ENCODE measurements around the gene KRT82. TPM values are rescaled to one million over a fixed set of nuclear protein-coding genes. Genes with fewer than 3 reads are reported as not detected.
"Not testable (repeated sequence)": the region's sequence is repeated elsewhere in the genome, so short reads cannot be mapped to it uniquely, and the experiment has no call there.

The KRT82 gene
- total and polyA plus RNA-seq, 8 donors = not detected

GRCh38 chr12:52413782-52414345 is 7.7 kb upstream of the KRT82 start:
- TF ChIP-seq EP300 (IDR thresholded peaks at IDR 0.05) = no peak
- TF ChIP-seq POLR2AphosphoS5 (IDR thresholded peaks at IDR 0.05) = no peak
- no peak for TF ChIP-seq POLR2A (IDR thresholded peaks at IDR 0.05)
- no peak for TF ChIP-seq CTCF (IDR thresholded peaks at IDR 0.05)

GRCh38 chr12:52413202-52413601 is 7.1 kb upstream of the KRT82 start:
- Histone ChIP-seq H3K27me3 (no peaks in the 10 kb centered on the region), H3K4me3 (no peak overlapping the region), H3K9me3 (no peaks in the 10 kb centered on the region), H3K36me3 (no peaks in the 10 kb centered on the region), H3K4me1 (peaks cover 0 to 32% (median 8%) of the 10 kb centered on the region in 4 donors), H3K27ac (no peak overlapping the region)
- TF ChIP-seq POLR2AphosphoS5 (IDR thresholded peaks at IDR 0.05) (no peak), EP300 (IDR thresholded peaks at IDR 0.05) (no peak), POLR2A (IDR thresholded peaks at IDR 0.05) (no peak), CTCF (IDR thresholded peaks at IDR 0.05) (no peak)
- no peak for DNase-seq
- WGBS, 5 donors = 38 to 60% (median 46%) methylated on average over 4 of the region's 4 CpGs
- intact Hi-C loops (cut with DNase I; ENCODE audit: low total_unique reads) = no loop called here

More at GRCh38 chr12:52413782-52414345, 7.7 kb upstream of the KRT82 start:
- intact Hi-C loops (cut with DNase I; ENCODE audit: low total_unique reads) = no loop called here
- WGBS, 5 donors = 60 to 80% (median 67%) methylated on average over 4 to 8 of the region's 8 CpGs
- no peak for DNase-seq
- H3K4me1 ChIP-seq = peaks cover 0 to 32% (median 8%) of the 10 kb centered on the region in 4 donors
- H3K4me3 ChIP-seq = no peak overlapping the region
- H3K9me3 ChIP-seq = no peaks in the 10 kb centered on the region
- H3K36me3 ChIP-seq = no peaks in the 10 kb centered on the region
- no peaks in the 10 kb centered on the region for H3K27me3 ChIP-seq
- no peak overlapping the region for H3K27ac ChIP-seq

- Histone ChIP-seq H3K4me3 (no peak overlapping the region), H3K9me3 (no peaks in the 10 kb centered on the region), H3K27me3 (no peaks in the 10 kb centered on the region), H3K36me3 (no peaks in the 10 kb centered on the region), H3K27ac (no peak overlapping the region), H3K4me1 (peaks cover 0 to 32% (median 8%) of the 10 kb centered on the region in 4 donors)
- intact Hi-C loops (cut with DNase I; ENCODE audit: low total_unique reads) = no loop called here
- no peak for DNase-seq
- WGBS, 5 donors = 86 to 94% (median 88%) methylated on average over 9 to 10 of the region's 10 CpGs
- TF ChIP-seq EP300 (IDR thresholded peaks at IDR 0.05) (no peak), CTCF (IDR thresholded peaks at IDR 0.05) (no peak), POLR2AphosphoS5 (IDR thresholded peaks at IDR 0.05) (no peak), POLR2A (IDR thresholded peaks at IDR 0.05) (no peak)
These were observed 5.7 kb upstream of the KRT82 start for GRCh38 chr12:52411815-52412214.

- 0% methylated on average over 1 of the region's 1 CpG; no CpG with 5 or more reads in 4 of the 5 donors for WGBS, 5 donors
- H3K9me3 ChIP-seq; H3K27ac ChIP-seq; intact Hi-C loops (cut with DNase I; ENCODE audit: low total_unique reads); H3K36me3 ChIP-seq; H3K27me3 ChIP-seq; H3K4me3 ChIP-seq; DNase-seq: not testable (repeated sequence)
- H3K4me1 ChIP-seq = peaks cover 0 to 25% (median 6%) of the 10 kb centered on the region in 4 donors
These were observed 4.6 kb upstream of the KRT82 start for GRCh38 chr12:52410589-52411248.

GRCh38 chr12:52407918-52408317 is 1.8 kb upstream of the KRT82 start:
- intact Hi-C loops (cut with DNase I; ENCODE audit: low total_unique reads) = no loop called here
- H3K9me3 ChIP-seq = no peaks in the 10 kb centered on the region
- 78 to 87% (median 87%) methylated on average over 5 of the region's 5 CpGs for whole genome bisulfite sequencing, 5 donors
- TF ChIP-seq POLR2A (IDR thresholded peaks at IDR 0.05) = no peak
- TF ChIP-seq POLR2AphosphoS5 (IDR thresholded peaks at IDR 0.05) = no peak
- no peak for TF ChIP-seq CTCF (IDR thresholded peaks at IDR 0.05)
- TF ChIP-seq EP300 (IDR thresholded peaks at IDR 0.05) = no peak
- no peak overlapping the region for H3K4me3 ChIP-seq
- H3K27me3 ChIP-seq = no peaks in the 10 kb centered on the region
- no peaks in the 10 kb centered on the region for H3K36me3 ChIP-seq
- DNase-seq = no peak
- H3K27ac ChIP-seq = no peak overlapping the region
- H3K4me1 ChIP-seq = peaks cover 0 to 10% (median 0%) of the 10 kb centered on the region in 4 donors

Measured in stomach (tissue), 9 donors.